HG03103 (cell line): Measurements from ENCODE around the gene CORO2B.
"Not testable (repeated sequence)": the region's sequence is repeated elsewhere in the genome, so short reads cannot be mapped to it uniquely, and the experiment has no call there.

ENCODE experiments used
- ATAC-seq: cut with Tn5 transposase; IDR thresholded peaks from one replicate; pipeline ENCODE4 v1.9.1; 2021; ENCODE audit warnings: low read depth; ENCODE audit not compliant: unreplicated experiment

The CORO2B gene

DNA sequence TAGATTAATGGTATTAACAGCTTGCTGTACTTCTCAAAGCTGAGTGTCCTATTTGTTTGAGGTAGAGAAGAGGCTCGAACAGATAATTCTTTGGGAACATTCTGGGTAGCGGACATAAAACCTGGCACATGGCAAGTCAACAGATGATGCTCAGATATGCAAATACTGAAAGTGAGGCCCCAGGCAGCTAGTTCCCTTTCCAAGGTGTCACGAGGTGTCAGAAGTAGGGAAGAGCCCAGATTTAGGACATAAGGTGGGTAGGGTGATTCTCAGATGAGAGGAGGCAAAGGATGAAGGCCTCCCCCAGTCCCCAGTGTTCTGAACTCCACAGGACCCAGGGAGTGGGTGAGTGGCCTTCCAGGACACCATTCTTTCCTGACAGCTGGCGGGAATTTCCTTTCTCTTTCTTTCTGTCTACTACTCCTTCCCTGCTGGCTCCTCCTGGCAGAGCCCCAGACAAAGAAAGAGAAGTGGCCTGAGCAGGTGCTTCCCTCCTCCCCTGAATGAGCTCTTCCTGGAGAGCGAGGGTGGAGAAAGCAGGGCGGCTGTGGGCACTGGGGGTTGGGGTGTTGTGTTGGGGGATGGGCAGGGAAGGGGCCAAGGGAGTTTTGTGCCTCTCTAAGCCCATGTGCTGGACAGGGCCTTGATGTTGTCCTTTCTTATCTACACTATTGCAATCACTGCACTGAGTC, 87.5 kb downstream of the CORO2B start:
- ATAC-seq, result no peak

DNA sequence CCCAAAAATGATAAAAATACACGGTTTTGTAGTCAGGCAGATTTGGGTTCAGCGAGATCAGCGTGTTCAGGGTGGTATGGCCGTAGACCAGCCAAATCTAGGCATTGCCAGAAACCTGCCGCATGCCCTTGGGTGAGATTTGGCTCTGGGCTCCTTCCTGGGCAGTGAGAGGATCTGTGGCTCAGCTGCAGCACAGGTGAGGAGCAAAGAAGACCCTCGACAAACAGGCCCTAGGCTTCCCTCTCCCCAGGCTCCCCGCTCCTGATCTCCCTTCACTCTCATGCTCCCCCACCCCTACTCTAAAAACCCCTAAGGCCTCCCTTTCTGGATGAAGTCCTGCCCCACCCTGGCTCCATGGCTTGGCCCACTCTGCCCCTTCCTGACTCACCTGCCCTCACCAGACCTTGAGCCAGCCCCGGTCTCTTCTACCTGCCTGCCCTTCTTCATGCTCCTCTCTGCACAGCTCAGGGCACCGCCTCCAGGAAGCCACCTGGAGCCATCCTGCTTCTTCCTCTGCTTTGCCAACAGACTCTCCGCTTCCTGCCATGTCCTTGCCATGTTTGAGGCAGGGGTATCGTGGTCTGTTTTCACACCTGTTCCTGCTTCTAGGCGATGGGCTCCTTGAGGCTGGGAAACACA, 88.1 kb downstream of the CORO2B start:
- no peak for ATAC-seq

DNA sequence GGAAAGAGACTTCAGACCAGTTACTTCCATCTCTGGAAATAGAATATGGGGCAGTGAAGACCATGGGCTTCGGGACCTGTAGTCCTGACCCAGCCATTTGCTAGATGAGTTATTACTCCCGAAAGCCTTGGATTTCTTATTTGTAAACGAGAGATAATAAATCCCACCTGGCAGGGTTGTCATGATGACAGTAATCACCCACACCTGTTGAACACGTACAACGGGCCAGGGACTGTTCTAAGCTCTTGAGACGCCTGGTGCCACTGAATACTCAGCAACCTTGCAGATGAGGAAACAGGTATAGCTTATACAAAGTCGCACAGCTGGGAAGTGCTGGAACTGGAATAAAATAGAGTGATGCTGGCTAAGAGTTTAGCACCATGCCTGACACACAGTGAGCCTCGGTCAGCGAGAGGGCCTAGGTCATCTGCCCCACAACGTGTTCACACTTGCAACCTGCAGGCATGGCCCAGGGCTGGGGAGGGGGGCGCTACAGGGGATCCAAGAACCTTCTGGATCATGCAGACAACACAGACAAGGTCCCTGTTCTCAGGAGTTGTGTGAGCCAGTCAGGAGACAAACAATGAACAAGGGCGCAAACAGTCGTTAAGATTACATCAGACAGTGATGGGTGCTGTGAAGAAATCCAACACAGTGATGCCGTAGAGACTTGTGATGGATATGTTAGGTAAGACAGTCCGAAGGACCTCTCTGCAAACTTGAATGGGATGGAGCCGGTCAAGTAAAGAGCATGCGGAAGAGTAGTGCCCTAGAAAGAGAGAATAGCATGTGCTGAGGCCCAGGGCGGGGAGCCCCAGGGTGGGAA, 89.2 kb downstream of the CORO2B start:
- ATAC-seq, result no peak

DNA sequence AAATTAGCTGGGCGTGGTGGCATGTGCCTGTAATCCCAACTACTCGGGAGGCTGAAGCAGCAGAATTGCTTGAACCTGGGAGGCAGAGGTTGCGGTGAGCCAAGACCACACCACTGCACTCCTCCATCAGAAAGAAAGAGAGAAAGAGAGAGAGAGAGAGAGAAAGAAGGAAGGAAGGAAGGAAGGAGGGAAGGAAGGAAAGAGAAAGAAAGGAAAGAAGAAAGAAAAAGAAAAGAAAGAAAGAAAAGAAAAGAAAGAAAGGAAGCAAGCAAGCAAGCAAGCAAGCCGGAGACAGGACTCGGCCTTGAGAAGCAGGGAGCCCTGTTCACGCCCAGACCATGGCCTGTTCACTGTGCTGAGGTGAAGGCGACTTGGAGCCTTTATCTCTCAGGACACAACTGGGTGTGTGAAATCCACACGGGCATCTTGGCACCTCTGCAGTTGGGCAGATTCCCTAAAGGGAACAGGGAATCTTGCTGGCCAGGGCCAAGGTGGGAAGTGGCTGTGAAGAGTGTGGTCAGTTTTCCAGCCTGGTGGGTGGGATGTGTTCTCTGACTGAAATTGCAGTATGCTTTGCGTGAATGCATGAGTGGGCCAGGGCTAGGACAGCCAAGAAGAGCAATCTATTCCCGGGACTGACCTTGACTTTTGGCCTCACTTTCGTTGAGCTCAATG, 90.3 kb downstream of the CORO2B start:
- no peak for ATAC-seq

DNA sequence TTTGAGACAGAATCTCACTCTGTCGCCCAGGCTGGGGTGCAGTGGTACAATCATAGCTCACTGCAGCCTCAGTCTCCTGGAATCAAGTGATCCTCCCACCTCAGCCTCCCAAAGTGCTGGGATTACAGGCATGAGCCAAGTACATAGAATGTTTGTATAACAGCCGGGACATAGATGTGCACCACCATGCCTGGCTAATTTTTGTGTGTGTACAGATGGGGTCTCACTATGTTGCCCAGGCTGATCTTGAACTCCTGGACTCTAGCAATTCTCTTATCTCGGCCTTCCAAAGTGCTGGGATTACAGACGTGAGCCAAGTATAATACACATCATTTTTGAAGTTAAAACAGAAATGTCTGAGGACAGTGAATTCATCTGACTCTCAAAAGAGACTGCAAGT, 93.5 kb downstream of the CORO2B start:
- no peak for ATAC-seq

DNA sequence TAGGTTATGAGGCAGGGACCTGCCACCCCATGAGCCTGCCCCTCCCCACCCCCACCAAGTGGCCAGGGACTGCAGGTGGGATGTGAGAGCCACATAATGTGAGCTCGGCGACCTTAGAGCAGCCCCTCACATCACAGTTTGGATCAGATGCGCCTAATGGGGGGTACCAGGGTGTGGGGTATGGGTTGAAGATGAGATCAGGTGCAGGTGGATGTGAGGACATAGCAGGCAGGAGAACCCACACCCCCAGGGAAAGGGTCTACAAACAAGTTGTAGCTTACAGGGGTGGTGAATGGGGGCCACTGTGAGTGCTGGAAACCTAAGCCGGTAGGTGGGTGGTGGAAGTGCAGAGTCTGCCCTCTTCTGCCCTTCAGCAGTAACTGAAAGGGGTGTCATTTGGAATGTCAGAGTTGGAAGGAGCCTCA, 94.0 kb downstream of the CORO2B start:
- no peak for ATAC-seq

DNA sequence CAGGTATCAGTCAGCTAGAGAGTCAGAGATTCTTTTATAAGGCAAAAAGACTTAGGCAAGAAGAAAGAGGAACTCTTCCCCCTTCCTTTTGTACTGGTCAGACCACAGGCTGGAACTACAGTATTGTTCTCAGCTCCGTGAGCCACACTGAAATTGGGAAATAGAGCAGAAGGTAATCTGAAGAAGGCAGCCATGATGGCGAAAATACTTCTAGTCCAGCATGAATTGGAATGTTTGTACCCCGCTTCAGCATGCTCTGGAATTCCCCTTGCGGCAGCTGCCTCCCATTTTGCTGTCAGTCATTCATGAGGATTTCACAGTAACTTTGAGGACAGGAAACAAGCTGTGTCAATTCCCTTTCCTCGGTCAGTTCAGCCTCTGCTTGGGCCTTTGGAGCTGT, 96.2 kb downstream of the CORO2B start:
- ATAC-seq, result no peak

DNA sequence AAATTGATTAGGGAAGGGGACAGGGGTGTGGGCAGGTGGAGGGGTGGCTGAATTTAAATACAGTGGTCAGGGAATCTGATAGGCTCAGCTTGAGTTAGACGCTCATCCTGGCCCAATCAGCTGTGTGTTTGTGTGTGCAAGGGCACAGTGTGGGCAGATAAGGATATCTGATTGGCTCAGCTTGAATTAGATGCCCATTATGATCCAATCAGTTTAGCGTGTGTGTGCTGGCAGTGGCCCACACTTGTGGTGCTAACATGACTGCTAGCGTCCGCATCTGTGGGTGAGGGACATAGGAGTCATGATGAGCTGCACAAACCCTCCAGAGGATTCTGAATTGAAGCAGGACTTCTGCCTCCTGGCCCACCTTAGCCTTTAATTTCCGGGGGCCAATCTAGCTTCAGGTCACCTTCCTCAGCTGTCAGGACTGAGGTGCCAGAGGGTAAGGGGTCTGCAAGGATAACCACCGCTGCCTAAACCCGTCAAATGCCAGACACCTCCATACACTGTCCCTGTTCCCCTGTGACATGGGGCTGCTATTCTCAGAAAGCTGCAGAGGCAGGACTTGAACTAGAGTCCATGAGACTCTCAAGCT, 97.3 kb downstream of the CORO2B start:
- ATAC-seq, result no peak

DNA sequence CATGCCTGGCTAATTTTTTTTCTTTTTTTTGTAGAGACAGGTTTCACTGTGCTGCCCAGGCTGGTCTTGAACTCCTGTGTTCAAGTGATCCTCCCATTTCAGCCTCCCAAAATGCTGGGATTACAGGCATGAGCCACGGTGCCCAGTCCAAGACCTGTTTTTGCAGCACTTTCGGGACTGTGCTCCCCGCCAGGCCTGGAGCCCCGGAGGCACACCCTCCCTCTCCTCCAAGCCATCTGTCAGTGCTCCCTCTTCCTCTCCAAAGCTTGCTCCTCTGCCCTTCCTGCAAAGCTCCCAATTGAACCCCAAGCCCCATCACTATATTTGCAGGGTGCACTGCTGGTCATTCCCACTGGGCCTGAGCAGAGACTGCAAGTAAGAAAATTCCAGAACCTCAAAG, 98.1 kb downstream of the CORO2B start:
- ATAC-seq, result no peak

DNA sequence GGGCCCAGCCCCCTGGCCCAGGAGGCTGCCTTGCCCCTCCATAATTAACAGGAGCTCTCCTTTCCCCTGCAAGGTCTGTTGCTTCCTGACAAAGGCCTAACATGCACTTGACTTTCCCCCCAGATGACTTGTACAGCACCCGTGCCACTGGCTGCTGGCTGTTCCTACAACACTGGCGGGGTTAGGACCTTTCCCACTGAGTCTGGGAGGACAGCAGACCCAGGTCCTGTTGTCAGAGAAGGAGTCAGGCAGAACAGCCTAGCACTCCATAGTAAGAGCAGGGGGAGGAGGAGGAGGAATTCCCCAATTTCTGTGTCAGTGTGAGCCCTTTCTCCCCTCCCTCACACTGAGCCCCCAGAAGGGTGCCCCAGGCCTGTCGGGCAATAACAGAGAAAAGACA, 99.2 kb downstream of the CORO2B start:
- ATAC-seq, result no peak

DNA sequence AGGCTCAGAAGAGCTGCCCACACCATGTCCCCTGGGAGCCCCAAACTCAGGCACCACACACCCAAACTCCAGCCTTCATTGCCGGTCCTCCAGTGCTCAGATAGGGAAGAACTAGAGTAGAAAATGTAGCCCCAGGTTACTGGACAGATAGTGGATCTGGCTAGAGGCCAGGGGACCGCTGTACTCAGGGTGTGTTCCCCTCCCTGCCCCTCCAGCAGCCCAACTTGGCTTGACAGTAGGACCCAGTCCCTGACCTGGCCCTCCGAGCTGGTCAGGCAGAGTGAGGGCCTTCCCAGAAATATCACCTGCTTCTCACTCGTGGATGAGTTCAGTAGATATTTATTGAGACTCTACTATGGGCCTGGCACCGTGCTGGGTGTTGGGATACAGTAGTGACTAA, 100.0 kb downstream of the CORO2B start:
- ATAC-seq, result no peak

DNA sequence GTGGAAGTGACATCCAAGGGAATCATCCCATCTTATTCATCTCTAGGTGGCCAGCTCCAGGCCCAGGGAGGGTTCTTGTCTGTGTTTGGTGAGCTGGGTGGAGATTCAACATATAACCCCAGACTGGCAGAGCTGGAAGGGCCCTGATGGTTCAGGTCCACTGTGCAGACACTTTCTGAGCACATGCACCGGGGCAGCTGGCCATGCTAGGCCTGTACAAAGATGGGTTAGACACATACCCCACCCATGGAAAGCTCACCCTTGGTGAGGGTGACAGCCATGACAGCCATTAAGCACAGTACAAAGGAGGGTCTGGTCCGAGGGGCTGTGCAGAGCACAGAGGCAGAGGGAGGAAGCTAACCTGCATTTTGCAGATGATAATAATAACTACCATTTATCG, 100.4 kb downstream of the CORO2B start:
- no peak for ATAC-seq

DNA sequence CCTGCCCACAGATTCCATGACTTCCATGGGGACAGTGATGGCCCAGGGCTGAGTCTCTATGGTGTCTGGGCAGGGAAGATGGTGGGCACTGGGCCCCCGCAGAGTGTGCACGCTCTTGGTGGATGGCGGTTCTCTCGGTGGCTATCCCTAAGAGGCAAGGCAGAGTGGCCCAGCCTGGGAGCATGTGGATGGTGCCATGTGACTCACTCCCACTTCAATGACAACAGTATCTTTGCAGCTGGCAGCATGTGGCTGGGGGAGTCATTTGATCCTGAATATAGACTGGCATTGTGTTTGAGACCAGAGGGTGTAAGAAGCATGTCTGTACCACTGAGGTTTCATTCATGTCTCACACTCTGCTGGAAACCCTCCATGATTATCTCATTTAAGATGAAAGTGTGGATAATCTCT, 101.2 kb downstream of the CORO2B start:
- no peak for ATAC-seq

DNA sequence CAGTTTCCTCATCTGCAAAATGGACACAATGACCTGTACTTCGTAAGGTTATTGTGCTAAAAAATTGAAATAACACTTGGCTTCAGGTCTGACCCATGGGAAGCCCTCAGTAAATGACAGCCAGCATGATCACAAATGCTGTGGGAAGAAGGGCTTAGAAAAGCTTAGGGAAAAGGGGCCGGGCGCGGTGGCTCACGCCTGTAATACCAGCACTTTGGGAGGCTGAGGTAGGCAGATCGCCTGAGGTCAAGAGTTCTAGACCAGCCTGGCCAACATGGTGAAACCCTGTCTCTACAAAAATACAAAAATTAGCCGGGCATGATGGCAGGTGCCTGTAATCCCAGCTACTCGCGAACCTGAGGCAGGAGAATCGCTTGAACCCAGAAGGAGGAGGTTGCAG, 102.0 kb downstream of the CORO2B start:
- not testable (repeated sequence) for ATAC-seq

DNA sequence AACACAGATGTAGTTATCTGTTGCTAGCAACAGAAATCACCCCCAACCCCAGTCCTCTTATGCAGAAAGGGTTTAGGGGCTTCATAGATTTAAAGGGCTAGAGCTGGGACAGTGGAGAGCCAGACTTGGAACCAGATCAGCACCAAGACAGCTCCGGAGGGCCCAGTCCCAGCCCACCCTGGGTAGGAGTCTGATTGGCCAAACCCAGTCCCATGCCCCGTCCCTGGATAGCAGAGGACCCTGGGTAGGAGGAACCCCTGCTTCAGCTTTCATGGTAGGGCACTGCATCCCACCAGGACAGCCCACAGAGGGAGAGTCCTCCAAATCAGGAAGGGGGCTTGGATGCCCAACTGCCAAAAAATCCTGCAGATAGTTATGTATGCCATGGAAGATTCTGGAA, 103.0 kb downstream of the CORO2B start:
- no peak for ATAC-seq

DNA sequence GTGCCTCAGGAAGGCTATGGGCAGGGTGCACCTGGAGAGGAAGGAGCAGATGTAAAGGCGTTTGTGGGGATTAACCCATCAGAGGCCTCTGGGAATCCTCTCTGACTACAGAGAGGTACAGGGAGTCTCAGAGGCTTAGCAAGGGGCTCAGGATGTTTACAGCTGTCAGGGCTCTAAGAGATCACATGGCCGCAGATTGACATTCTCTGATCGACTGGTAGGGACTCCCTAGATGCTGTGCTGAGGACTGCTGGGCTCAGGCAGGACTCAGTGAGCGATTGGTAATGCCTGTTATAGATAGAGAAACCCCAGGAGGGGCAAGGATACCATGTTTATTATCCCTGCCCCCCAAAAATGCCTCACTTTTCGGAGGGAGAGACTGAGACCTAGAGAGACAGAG, 103.5 kb downstream of the CORO2B start:
- no peak for ATAC-seq

DNA sequence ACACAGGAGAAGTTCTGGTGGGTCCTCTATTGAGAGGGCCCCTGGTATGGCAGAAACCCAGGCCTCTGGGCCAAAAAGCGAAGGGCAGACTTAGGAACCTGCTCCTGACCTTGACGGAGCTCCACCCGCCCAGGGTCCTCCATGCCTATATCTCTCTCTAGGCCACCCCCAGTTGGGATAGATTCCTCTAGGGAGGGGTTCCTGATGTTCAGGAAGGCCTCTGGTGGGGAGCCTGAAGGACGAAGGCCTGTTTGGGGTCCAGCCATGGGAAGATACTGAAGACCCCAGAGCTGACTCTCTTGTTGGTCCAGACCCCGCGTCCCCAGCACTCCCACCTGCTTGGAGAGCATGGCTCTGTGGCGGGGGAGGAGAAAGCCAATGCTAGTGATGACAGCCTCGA, 104.2 kb downstream of the CORO2B start:
- ATAC-seq, result no peak

DNA sequence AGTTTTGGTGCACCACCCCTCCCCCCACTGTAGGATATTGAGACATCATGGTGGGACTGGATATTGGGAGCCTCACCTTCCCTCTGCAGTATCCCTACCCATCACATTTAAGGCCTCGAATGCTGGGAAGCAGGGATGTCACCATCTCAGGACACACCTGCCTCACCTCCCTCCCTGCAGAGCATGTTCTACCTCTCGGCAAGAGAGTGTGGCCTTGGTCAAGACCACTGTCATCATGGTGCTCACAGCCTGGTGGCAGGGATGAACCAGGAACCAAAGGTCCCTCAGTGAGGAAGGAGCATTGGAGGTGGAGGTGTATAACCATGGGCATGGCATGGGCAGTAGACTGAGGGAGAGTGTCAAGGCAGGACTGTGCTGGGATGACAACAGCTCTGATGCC, 104.8 kb downstream of the CORO2B start:
- no peak for ATAC-seq

DNA sequence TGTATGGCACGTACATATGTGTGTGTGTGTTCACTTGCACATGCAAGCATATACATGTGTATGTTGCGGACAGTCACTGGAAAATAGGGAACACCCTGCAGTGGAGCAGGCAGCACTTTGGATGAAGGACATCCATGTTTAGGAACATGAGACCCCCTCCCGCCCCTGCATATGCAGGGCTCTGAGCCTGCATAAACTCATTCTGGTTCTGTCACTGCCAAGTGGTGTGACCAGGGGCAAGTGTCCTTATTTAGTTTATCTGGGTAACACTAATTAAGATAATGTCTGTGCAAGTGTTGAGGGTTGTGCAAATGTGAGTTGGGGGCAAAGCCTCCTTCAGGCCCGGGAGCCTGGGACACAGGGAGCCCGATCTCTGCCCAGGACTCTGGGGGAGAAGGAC, 105.7 kb downstream of the CORO2B start:
- no peak for ATAC-seq

DNA sequence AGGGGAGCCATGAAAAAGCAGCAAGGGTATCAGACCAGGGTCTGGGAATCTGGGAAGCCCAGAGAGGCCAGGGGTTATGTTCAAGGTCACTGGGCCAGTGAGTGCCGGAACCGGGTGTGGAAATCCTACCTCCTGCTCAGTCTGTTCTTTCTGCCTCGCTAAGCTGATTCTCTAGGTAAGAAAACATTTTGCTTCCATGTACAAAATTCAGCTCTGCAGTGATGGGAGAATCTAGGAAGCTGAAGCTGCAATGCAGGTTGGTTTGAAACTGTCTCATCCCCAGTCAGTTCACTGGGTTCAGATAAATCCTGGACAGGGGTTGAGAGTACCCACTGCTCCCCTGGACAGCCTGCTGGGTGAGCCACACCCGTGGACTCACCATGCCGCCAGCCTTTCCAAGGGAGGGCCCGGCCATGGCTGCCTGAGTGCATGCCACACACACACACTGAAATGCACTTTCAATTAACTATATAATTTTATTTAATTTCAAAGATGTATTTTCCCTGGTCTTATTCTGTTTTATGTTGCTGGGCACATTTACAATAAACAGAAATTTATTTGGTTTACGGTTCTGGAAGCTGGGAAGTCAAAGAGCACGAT, 108.4 kb downstream of the CORO2B start:
- no peak for ATAC-seq
